Muscle of leg (tissue), 11 donors: ENCODE results near the gene TCEA2. TPM values are rescaled to one million over a fixed set of nuclear protein-coding genes. Genes with fewer than 3 reads are reported as not detected.

Experiments used
- DNase-seq: peaks from one replicate; pipeline ENCODE4 v3.0.0; 2013
- H3K27ac ChIP-seq: one replicate; pipeline ENCODE4 v1.5.1; 2013; ENCODE audit warnings: mild to moderate bottlenecking, low read length, control low read depth
- H3K27me3 ChIP-seq: one replicate; pipeline ENCODE4 v1.6.1; 2013; ENCODE audit warnings: low read length; ENCODE audit not compliant: control insufficient read depth, insufficient read depth
- H3K36me3 ChIP-seq: one replicate; pipeline ENCODE4 v1.6.1; 2013; ENCODE audit warnings: low read length; ENCODE audit not compliant: control insufficient read depth, insufficient read depth
- H3K4me1 ChIP-seq: one replicate; pipeline ENCODE4 v1.6.1; 2013; ENCODE audit warnings: low read length; ENCODE audit not compliant: control insufficient read depth, insufficient read depth
- H3K4me3 ChIP-seq: one replicate; pipeline ENCODE4 v1.5.1; 2013; ENCODE audit warnings: low read length, control low read depth
- H3K9me3 ChIP-seq: replicated peaks from 2 replicates; pipeline ENCODE4 v1.6.1; 2013; ENCODE audit warnings: low read depth, low read length; ENCODE audit not compliant: control insufficient read depth
- WGBS: methylation state at CpG from one replicate; pipeline ENCODE4 v1.1.5; 2013; ENCODE audit warnings: missing lambda C conversion rate; ENCODE audit not compliant: insufficient coverage; 5-methylcytosine and 5-hydroxymethylcytosine counted together
- polyA plus RNA-seq, 8 donors: library from polyadenylated mRNA; unstranded; fragments of 120-200 nt; gene quantifications; one replicate each; pipeline versions ENCODE4 v1.2.1 to v1.2.3, GENCODE V29; 2013; ENCODE audit warnings: inconsistent platforms in 1 of 8, low replicate concordance in 1 of 8; ENCODE audit not compliant: insufficient read length in 8 of 8, insufficient read depth in 1 of 8
- total RNA-seq: library from RNA; stranded (reverse); fragments of 120-200 nt; gene quantifications from one replicate; pipeline ENCODE4 v1.2.4, GENCODE V29; 2013

Gene TCEA2
- total and polyA plus RNA-seq, 9 donors, result 24.6 to 60.1 (median 46.8) TPM

GRCh38 chr20:64025826-64026412 is 37.1 kb upstream of the TCEA2 start:
- WGBS, result 90% methylated on average over 24 of the region's 29 CpGs
- DNase-seq, result no peak
- Histone ChIP-seq H3K36me3 (peaks cover 91% of the 10 kb centered on the region), H3K9me3 (no peaks in the 10 kb centered on the region), H3K27me3 (no peaks in the 10 kb centered on the region), H3K4me3 (no peak overlapping the region), H3K4me1 (no peaks in the 10 kb centered on the region), H3K27ac (no peak overlapping the region)

GRCh38 chr20:64027981-64028685 is 34.9 kb upstream of the TCEA2 start:
- Histone ChIP-seq H3K4me3 (no peak overlapping the region), H3K27ac (no peak overlapping the region), H3K27me3 (no peaks in the 10 kb centered on the region), H3K9me3 (no peaks in the 10 kb centered on the region), H3K4me1 (no peaks in the 10 kb centered on the region), H3K36me3 (peaks cover 89% of the 10 kb centered on the region)
- no peak for DNase-seq
- 82% methylated on average over 24 of the region's 24 CpGs for WGBS

- no peaks in the 10 kb centered on the region for H3K9me3 ChIP-seq
- peaks cover 83% of the 10 kb centered on the region for H3K36me3 ChIP-seq
- H3K4me3 ChIP-seq, result no peak overlapping the region
- H3K27me3 ChIP-seq, result no peaks in the 10 kb centered on the region
- DNase-seq, result no peak
- H3K4me1 ChIP-seq, result no peaks in the 10 kb centered on the region
- WGBS, result 91% methylated on average over 37 of the region's 38 CpGs
- no peak overlapping the region for H3K27ac ChIP-seq
These were observed 33.5 kb upstream of the TCEA2 start for GRCh38 chr20:64029293-64030117.

GRCh38 chr20:64030371-64031134 is 32.4 kb upstream of the TCEA2 start:
- Histone ChIP-seq H3K27me3 (no peaks in the 10 kb centered on the region), H3K36me3 (peaks cover 78% of the 10 kb centered on the region), H3K4me3 (no peak overlapping the region), H3K9me3 (no peaks in the 10 kb centered on the region), H3K4me1 (no peaks in the 10 kb centered on the region), H3K27ac (no peak overlapping the region)
- WGBS, result 68% methylated on average over 16 of the region's 20 CpGs
- DNase-seq, result no peak

- Histone ChIP-seq H3K27ac (no peak overlapping the region), H3K27me3 (peaks cover 10% of the 10 kb centered on the region), H3K9me3 (no peaks in the 10 kb centered on the region), H3K4me1 (peaks cover 2% of the 10 kb centered on the region), H3K36me3 (peaks cover 75% of the 10 kb centered on the region), H3K4me3 (no peak overlapping the region)
- DNase-seq, result no peak
- WGBS, result 88% methylated on average over 15 of the region's 19 CpGs
These were observed 31.1 kb upstream of the TCEA2 start for GRCh38 chr20:64031822-64032314.

GRCh38 chr20:64032706-64033624 is 30.0 kb upstream of the TCEA2 start:
- Histone ChIP-seq H3K4me1 (peaks cover 8% of the 10 kb centered on the region), H3K4me3 (no peak overlapping the region), H3K36me3 (peaks cover 64% of the 10 kb centered on the region), H3K9me3 (no peaks in the 10 kb centered on the region), H3K27me3 (peaks cover 21% of the 10 kb centered on the region), H3K27ac (no peak overlapping the region)
- DNase-seq, result no peak
- 85% methylated on average over 24 of the region's 31 CpGs for WGBS

GRCh38 chr20:64033981-64034493 is 29.0 kb upstream of the TCEA2 start:
- Histone ChIP-seq H3K4me1 (peaks cover 14% of the 10 kb centered on the region), H3K36me3 (peaks cover 55% of the 10 kb centered on the region), H3K4me3 (no peak overlapping the region), H3K9me3 (no peaks in the 10 kb centered on the region), H3K27ac (no peak overlapping the region), H3K27me3 (peaks cover 30% of the 10 kb centered on the region)
- 67% methylated on average over 11 of the region's 11 CpGs for WGBS
- peak; percentile 34 for DNase-seq

GRCh38 chr20:64035066-64035932 is 27.7 kb upstream of the TCEA2 start:
- Histone ChIP-seq H3K9me3 (no peaks in the 10 kb centered on the region), H3K4me1 (peaks cover 25% of the 10 kb centered on the region), H3K27me3 (peaks cover 43% of the 10 kb centered on the region), H3K36me3 (peaks cover 43% of the 10 kb centered on the region), H3K27ac (no peak overlapping the region), H3K4me3 (no peak overlapping the region)
- no peak for DNase-seq
- WGBS, result 88% methylated on average over 9 of the region's 17 CpGs
